Iris pigment epithelial cell (primary cell): ENCODE data around the gene LARP4.
A peak's percentile ranks its signal among the peaks of the same experiment; 100 is the strongest.
"Not testable (repeated sequence)": the region's sequence is repeated elsewhere in the genome, so short reads cannot be mapped to it uniquely, and the experiment has no call there.

Source experiments
- DNase-seq: peaks from one replicate; pipeline ENCODE4 v3.0.0-alpha.2; 2011; ENCODE audit warnings: low read depth

Gene LARP4

DNA sequence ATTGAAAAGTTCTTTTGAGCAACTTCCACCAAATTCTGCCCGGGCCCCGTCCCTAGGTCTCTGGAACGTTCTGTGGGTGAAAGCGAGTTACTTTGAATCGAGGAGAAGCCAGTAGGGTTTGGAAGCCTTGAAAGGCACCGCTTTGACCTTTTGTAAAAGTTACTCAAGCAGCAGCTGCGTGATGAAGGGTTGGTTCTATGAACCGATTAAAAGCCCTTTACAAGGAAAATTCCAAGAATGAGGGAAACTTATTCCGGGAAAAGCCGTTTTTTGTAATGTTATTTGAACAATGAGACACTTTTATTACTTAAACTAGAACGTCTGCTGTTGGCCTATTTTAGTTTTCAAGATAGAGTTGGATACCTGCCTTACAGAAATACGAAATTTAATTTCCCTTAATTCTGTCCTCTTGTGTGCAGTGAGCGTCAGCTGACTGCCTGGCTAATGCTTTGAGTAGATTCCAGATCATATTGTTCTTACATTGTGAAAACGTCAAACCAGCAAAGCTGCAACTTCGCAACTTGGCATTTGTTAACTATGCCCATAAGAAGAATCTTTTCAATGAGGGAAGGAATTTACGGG lies 906 bp downstream of the LARP4 start:
- DNase-seq, result peak; percentile 77

DNA sequence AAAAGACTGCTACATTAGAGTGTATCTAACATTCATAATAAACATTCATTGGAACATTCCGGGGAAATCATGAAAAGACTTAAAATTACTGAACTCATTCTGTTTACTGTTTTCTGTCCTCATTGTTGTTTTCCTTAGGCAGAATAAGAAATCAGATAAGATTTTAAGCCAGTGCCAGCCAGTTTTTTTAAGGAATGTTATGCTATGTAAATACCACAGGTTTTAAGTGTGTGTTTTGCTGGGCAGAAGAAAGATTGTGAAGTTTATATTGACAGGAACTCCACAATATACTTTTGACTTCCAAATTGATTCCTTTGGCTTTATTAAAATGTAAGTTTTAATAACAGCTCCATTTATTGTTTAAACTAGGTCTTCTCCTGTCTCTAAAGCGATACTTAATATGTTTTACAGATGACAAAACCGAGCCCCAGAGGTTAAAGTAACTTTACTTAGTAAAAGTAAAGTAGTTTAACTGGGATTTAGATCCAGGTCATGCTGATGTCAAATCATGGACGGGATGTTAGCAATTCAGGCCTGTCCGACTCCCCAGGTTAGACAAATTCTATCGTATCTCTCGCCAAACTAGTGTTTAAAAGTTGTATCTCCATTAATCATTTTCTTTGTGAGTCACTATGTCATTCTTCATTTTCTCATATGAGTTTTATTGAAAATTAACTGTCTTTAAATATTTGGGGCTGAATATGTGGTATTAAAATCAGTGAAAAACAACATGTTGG lies 1.7 kb downstream of the LARP4 start:
- DNase-seq, result no peak

- DNase-seq, result no peak
Measured at GRCh38 chr12:50403001-50403440, 2.3 kb downstream of the LARP4 start.

- no peak for DNase-seq
Measured at GRCh38 chr12:50404307-50404706, 3.6 kb downstream of the LARP4 start.

DNA sequence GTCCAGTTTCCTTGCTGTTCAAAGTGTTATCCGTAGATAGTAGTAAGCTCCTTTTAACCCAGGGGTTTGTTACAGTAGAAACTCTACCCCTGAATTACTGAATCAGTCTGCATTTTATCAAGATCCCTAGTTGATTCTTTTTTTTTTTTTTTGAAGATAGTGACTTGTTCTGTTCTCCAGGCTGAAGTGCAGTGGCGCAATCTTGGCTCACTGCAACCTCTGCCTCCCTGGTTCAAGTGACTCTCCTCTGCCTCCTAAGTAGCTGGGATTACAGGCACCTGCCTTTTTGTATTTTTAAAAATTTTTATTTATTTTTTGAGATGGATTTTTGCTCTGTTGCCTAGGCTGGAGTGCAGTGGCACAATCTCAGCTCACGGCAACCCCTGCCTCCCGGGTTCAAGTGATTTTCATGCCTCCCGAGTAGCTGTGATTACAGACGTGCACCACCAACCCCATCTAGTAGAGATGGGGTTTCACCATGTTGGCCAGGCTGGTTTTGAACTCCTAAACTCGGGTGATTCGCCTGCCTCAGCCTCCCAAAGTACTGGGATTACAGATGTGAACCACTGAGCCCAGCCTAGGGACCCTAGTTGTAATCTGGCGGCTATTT lies 10.5 kb downstream of the LARP4 start:
- peak; percentile 46 for DNase-seq

DNA sequence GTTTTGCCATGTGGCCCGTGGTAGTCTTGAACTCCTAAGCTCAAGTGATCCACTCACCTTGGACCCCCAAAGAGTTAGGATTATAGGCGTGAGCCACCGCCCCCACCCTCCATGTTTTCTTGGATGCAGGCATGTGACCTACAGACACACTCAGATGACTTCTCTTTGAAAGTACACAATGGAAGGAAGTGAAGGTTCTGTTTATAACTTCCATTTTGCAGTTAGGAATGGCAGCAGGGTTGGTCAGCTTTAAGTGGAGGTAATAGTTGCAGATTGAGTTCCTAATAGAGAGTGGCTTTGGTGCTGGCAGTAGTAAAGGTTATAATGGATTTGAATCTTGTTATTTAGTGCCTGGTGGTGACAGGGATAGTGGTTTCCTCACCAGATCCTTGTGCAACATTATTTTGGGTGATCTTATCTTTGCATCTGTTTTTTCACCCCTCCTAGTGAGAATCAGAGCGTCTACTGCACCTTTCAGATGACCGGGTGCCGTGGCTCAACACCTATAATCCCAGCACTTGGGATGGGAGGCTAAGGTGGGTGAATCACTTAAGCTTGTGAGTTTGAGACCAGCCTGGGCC lies 15.3 kb downstream of the LARP4 start:
- peak; percentile 31 for DNase-seq

GRCh38 chr12:50419112-50419909 lies 18.6 kb downstream of the LARP4 start:
- peak; percentile 49 for DNase-seq

DNA sequence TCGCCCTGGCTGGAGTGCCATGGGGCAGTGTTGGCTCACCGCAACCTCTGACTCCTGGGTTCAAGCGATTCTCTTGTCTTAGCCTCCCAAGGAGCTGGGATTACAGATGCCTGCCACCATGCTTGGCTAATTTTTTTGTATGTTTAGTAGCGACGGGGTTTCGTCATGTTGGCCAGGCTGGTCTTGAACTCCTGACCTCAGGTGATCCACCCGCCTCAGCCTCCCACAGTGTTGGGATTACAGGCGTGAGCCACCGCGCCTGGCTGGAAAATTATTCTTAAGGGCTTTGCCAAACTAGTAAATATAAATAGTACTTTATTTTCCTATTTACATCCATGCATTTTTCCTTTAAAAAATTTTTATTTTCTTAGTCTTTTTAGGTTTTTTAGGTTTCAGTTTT lies 22.2 kb downstream of the LARP4 start:
- DNase-seq, result not testable (repeated sequence)

- not testable (repeated sequence) for DNase-seq
Measured at GRCh38 chr12:50423342-50423741, 22.7 kb downstream of the LARP4 start.

DNA sequence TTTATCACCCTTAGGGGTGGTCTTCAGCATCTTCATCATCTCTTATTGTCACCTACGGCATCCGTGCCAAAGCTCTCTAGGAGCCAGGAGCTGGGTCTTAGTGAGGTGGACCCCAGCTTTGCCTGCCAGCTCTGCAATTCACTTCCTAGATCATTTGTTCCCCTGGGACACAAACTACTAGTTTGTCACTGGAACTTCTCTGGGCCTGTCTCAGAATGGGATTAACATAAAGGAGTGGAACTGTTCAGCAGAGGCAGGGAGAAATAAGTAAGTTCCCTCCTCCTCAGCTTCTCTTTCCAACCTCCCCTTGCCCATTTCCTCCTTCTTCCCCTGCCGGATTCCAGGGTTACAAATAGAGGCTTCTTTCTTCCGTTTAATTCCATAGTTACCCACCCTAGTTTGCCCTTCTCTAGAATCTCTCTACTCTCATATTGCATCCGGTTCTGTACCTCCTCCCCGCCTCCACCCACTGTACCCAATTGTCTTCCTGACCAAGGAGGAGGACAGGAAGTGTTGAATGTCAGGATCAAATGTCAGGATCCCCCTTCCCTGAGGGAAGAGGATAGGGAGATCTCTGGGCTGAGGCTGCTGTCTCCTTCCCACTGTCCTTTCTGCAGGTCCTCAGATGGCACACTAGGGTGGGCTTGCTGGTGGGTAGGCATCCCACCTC lies 25.0 kb downstream of the LARP4 start:
- DNase-seq, result peak; percentile 12

DNA sequence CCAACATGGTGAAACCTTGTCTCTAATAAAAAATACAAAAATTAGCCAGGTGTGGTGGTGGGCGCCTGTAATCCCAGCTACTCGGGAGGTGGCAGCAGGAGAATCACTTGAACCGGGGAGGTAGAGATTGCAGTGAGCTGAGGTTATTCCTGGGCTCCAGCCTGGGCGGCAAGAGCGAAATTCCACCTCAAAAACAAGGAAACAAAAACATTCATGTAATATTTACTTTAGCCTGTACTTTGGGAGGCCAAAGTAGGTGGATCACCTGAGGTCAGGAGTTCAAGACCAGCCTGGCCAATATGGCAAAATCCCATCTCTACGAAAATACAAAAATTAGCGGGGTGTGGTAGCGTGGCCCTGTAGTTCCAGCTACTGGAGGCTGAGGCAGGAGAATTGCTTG lies 31.0 kb downstream of the LARP4 start:
- DNase-seq, result not testable (repeated sequence)

GRCh38 chr12:50440288-50440687 lies 39.6 kb downstream of the LARP4 start:
- DNase-seq, result no peak

DNA sequence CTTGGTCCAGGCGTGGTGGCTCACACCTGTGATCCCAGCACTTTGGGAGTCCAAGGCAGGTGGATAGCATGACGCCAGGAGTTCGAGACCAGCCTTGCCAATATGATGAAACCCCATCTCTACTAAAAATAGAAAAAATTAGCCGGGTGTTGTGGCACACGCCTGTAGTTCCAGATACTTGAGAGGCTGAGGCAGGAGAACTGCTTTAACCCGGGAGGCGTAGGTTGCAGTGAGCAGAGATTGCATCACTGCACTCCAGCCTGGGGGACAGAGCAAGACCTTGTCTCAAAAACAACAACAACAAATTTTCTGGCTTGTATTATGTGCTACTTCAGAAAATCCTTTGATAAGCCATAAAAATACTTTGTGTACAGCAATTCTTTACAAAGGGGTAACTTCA lies 41.1 kb downstream of the LARP4 start:
- DNase-seq, result no peak

DNA sequence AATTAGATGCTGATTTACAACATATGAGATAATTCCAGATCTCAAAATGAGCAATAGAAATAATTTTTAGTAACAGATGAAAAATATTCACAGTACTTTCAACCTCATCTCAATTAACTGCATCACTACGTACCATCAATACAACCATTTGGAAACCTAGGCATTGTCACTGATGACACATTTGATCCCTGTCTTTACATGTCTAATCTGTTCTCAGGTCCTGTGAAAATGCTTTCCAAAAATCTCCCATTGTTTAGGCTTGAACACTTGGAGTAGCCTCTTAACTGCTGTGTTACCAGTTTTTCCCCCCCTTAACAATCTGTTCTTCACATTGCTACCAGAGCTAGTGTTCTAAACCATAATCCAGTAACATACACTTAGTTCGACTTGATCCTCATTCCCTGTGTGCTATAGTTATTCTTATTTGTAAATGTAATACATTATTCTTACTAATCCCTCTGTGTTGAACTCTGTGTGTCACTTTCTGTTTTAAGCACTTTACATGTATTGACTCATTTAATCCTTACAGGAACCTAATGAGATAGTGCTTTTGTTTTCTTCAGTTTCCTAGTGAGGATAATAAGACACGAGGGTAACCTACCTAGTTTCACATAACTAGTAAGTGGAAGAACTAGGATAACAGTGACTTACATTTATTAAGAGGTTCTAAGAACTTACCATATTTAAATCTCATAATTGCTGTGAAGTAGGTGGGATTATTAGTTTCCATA lies 41.7 kb downstream of the LARP4 start:
- peak; percentile 38 for DNase-seq

DNA sequence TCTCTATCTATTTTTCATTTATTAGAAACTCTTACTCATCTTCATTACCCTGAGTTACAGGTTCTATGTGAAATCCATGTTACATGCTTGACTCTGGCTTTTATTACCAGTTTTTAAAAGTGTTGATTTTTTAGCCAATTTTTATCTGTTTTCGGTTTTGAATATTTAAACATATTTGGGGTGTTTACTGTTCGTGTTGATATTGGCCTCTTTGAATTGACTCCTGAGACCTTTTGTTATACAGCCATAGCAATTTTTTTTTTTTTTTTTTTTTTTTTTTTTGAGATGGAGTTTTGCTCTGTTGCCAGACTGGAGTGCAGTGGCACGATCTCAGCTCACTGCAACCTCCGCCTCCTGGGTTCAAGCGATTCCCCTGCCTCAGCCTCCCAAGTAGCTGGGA lies 49.0 kb downstream of the LARP4 start:
- DNase-seq, result not testable (repeated sequence)

DNA sequence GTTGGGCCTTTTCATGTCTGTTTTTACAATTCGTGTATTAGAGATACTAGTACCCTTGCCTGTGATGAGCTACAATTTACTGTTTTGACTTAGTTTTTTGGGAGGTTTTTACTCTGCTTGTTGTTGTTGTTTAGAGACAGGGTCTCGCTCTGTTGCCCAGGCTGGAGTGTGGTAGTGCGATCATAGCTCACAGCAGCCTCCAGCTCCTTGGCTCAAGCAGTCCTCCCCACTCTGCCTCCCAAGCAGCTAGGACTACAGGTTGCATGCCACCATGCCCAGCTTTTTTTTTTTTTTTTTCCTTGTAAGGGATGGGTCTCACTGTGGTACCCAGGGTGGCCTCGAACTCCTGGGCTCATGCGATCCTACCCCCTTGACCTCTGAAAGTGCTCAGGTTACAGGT lies 52.1 kb downstream of the LARP4 start:
- no peak for DNase-seq

GRCh38 chr12:50453872-50454271 lies 53.2 kb downstream of the LARP4 start:
- DNase-seq, result peak; percentile 76

- peak; percentile 42 for DNase-seq
Measured at GRCh38 chr12:50458606-50459005, 57.9 kb downstream of the LARP4 start.

- no peak for DNase-seq
Measured at GRCh38 chr12:50467439-50467838, 66.8 kb downstream of the LARP4 start.

DNA sequence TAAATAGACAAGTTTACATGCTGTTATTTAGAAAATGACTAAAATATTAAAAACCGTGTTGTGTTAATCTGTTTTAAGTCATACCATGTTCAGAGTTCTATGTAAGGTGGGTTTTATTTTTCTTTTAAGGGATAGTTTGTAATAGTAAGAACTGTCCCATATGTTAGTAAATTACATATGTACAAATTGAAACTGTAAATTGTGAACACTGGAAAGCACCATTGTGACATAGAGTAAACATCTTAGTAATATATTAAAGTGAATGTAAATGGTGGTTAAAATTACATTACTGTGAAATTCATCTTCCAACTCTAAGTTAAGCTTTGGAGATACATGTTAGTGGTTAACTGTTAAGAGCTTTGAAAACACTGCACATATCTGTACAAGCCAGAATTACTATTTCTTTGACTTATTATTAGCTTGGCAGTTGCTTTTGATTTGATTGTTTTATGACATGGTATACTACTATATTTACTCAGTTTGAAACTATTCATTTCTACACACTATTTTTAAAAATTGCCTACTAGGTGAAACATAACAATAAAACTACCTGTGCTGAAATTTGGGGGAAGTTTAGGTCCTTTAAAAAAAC lies 76.7 kb downstream of the LARP4 start:
- no peak for DNase-seq

DNA sequence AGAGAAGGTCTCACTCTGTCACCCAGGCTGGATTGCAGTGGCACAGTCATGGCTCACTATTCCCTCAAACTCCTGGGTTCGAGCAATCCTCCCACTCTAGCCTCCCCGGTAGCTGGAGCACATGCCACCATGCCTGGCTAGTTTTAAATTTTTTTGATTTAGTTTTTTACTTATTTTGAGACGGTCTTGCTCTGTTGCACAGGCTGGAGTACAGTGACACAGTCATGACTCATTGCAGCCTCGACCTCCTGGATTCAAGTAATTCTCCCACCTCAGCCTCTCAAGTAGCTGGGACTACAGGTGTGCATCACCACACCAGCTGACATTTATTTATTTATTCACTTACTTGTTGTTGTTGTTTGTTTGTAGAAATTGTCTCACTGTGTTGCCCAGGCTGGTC lies 81.9 kb downstream of the LARP4 start:
- DNase-seq, result no peak
